Measurements from ENCODE around the gene GALNT12.

GRCh38 chr9:98846081-98846480, 38.6 kb downstream of the GALNT12 start:
- TF ChIP-seq ZNF555 (tag by site-specific recombination; conservative IDR thresholded peaks at IDR 0.05) (no peak), SCRT1 (tag by site-specific recombination; IDR thresholded peaks at IDR 0.05; ENCODE audit: borderline replicate concordance) (no peak), CTCF (tag by site-specific recombination; IDR thresholded peaks at IDR 0.05) (no peak), ZNF670 (tag by site-specific recombination; IDR thresholded peaks at IDR 0.05; ENCODE audit: low read depth) (no peak), SP3 (tag by site-specific recombination; IDR thresholded peaks at IDR 0.05) (no peak)

Data from HEK293 (cell line).